HG03095 (cell line): ENCODE results near the gene ZNF324.
"Not testable (repeated sequence)": the region's sequence is repeated elsewhere in the genome, so short reads cannot be mapped to it uniquely, and the experiment has no call there.

Experiments
- ATAC-seq: cut with Tn5 transposase; IDR thresholded peaks from one replicate; pipeline ENCODE4 v1.9.1; 2021; ENCODE audit warnings: moderate library complexity; ENCODE audit not compliant: unreplicated experiment

ZNF324 gene

DNA sequence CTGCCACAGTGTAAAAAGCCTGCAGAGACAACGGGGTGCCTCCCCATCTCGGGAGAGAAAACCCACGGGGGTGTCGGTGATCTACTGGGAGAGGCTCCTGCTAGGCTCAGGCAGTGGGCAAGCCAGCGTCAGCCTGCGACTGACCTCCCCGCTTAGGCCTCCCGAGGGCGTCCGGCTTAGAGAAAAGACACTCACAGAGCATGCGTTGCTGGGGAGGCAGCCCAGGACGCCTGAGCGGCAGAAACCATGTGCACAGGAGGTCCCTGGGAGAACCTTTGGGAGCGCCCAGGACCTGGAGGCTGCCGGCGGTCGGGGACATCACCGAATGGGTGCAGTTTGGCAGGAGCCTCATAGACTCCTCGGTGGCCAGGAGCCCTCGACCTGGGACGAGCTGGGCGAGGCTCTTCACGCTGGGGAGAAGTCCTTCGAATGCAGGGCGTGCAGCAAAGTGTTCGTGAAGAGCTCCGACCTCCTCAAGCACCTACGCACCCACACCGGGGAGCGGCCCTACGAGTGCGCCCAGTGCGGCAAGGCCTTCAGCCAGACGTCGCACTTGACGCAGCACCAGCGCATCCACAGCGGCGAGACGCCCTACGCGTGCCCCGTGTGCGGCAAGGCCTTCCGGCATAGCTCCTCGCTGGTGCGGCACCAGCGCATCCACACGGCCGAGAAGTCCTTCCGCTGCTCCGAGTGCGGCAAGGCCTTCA lies 4.1 kb downstream of the ZNF324 start:
- ATAC-seq = not testable (repeated sequence)

DNA sequence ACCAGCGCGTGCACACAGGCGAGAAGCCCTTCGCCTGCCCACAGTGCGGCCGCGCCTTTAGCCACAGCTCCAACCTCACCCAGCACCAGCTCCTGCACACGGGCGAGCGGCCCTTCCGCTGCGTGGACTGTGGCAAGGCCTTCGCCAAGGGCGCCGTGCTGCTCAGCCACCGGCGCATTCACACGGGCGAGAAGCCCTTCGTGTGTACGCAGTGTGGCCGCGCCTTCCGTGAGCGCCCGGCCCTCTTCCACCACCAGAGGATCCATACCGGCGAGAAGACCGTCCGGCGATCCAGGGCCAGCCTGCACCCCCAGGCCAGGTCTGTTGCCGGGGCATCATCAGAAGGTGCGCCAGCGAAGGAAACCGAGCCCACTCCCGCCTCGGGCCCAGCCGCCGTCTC lies 4.9 kb downstream of the ZNF324 start:
- ATAC-seq = no peak

- no peak for ATAC-seq
Observed at GRCh38 chr19:58473775-58474174, 6.9 kb downstream of the ZNF324 start.

- no peak for ATAC-seq
Observed at GRCh38 chr19:58474291-58474996, 7.6 kb downstream of the ZNF324 start.

- ATAC-seq = no peak
Observed at GRCh38 chr19:58474997-58475713, 8.3 kb downstream of the ZNF324 start.

- ATAC-seq = peak; percentile 74
Observed at GRCh38 chr19:58475714-58476497, 9.0 kb downstream of the ZNF324 start, which contains the start of gene ZNF446. TSS of gene ZNF446 (plus strand) at chr19:58476352. CDS start at chr19:58477219, 867 bp downstream.

DNA sequence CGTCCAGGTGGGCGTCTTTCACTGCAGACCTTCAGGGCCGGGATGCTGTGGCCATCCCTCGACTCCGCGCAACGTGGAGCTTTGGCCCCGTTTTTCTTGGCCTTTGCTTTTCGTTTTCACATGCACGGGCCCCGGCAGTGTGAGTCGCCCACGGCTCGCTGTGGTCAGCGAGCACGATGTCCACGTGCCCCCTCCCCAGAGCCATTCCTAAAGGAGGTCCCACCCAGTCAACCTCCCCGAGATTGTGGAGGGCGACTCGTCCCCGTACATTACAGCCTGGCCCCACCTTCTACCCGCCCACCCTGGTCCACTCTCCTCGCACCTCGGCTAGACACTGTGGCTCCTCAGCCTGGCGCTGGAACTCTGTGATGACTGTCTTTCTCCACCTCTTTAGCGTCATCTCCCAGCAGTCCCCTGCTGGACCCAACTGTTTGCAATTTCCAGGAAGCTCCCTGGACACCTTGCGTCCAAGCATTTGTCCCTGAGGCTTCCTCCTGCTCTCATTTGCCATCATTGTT lies 9.7 kb downstream of the ZNF324 start:
- ATAC-seq = no peak

GRCh38 chr19:58477130-58477529 lies 10.2 kb downstream of the ZNF324 start:
- ATAC-seq = no peak

DNA sequence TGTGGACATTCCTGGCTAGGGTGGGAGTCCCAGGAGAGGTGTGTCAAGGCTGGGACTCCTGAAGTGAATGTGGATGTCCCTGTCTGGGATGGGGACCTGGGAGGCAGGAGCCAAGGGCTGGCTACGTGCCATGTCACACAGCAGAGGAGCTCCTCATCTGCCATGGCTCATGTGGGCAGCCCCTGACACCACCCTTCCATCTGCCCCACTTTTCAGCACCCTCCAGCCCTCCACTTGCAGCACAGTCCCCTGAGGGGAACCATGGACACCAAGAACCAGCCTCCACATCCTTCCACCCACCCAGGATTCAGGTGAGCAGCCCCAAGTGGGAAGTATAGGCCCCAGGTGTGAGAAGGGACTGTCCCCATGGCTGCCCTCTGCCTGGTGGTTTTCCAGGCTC lies 11.0 kb downstream of the ZNF324 start:
- ATAC-seq = no peak

- no peak for ATAC-seq
Observed at GRCh38 chr19:58479303-58479702, 12.4 kb downstream of the ZNF324 start.

- no peak for ATAC-seq
Observed at GRCh38 chr19:58479736-58480480, 13.0 kb downstream of the ZNF324 start.

- no peak for ATAC-seq
Observed at GRCh38 chr19:58480481-58480830, 13.6 kb downstream of the ZNF324 start.

- no peak for ATAC-seq
Observed at GRCh38 chr19:58480831-58481230, 14.0 kb downstream of the ZNF324 start.

DNA sequence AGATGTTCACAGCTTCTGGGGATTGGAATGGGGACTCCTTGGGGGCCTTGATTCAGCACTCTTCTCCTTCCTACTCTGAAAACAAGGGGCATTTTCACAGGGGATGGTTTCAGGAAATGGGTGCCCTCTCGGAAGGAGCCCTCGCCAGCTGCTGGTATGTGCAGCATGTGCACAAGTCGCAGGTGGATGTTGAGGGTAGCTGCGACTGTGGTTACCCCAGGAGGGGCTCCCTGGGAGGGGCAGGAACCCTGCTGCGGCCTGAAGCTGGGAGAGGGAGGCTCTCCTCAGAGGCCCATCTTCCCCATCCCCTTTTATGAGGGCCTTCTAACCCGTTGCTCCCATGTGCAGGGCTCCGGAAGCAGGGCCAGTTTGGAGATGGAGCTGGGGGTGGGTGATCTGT lies 15.5 kb downstream of the ZNF324 start:
- ATAC-seq = no peak

GRCh38 chr19:58483776-58484175 lies 16.9 kb downstream of the ZNF324 start:
- ATAC-seq = no peak

DNA sequence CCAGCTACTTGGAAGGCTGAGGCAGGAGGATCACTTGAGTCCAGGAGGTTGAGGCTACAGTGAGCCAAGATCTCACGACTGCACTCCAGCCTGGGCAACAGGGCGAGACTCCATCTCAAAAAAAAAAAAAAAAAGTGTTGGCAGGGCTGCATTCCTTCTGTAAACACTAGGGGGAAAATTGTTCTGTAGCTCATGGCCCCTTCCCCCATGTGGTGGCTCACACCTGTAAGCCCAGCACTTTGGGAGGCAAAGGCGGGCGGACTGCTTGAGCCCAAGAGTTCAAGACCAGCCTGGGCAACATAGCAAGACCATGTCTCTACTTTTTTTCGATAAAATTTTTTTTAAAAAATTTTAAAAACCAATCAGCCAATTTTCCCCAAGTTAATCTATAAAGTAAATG lies 17.5 kb downstream of the ZNF324 start:
- ATAC-seq = not testable (repeated sequence)

DNA sequence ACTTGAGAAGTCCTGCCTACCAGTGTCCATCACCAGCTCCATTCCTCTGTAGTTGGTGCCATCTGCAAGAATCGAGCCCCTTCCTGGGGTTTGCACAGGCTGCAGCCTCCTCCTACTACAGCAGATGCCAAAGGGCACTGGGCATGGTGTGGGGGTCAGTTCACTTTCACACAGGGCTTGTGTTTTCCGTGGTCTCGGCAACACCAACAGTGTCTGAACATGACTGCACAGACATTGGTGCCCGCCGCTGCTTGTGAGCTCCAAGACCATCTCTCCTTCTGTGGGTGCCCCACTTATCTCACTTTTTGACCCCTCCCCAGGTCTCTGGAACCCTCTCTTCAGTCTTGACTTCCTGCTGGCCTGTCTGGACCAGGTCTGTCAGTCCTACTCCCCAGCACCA lies 24.5 kb downstream of the ZNF324 start:
- no peak for ATAC-seq

GRCh38 chr19:58492265-58492664 lies 25.4 kb downstream of the ZNF324 start:
- no peak for ATAC-seq

DNA sequence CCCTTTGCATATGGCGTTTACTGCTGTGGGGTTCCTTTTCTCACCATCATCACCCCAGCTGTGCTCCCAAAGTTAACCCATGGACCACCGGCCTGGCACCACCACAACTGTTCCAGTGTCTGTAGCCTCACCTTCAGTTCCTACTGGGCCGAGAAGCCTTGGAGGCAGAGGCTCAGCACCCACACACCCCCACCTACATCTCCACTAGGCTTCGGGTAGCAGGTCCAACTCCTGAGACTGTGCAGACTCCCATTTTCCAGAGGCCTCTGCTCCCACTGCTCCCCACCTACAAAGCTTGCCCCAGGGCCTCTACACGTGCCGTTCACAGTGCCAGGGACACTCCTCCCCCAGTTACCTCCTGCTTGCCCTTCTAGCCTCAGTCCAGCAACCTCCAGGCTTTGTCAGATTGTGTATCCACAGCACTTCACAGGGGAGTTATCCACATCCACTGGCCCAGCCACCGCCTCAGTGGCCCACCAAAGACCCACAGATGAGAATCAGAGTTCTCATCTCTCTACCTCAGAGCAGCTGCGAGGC lies 30.8 kb downstream of the ZNF324 start:
- no peak for ATAC-seq
